ENCODE results near the gene ARL8B. TPM values are rescaled to one million over a fixed set of nuclear protein-coding genes. Genes with fewer than 3 reads are reported as not detected.

ARL8B gene
- total and polyA plus RNA-seq, 2 donors (not counting 1 experiment from before 2014, with no cell fraction given): 74.8 to 98.4 TPM

DNA sequence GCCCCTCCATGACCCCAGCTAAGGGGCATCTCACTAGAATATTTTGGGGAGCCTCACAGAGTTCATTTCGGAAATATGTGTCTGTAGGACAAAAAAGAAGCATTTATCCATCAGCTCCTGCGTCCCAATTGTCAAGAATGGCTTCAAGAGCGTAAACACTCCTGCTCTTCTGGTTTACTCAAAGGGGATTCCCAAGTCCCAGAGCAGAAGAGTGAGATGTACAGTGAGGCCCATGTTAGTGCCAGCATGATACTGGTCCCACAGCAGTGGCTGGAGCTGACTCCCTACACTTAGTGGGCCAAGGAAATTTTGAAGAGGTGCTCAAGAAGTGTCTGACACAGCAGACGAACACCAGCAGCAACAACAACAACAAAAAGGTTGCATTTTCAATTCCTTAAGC is 34.9 kb upstream of the ARL8B start:
- Histone ChIP-seq H2AFZ (ENCODE audit: low read length) (no peak overlapping the region), H3K4me2 (ENCODE audit: extremely low read depth, insufficient read depth, low read length) (no peak overlapping the region), H3K36me3 (ENCODE audit: control insufficient read depth, insufficient read depth, low read length) (no peaks in the 10 kb centered on the region), H4K20me1 (ENCODE audit: control insufficient read depth, extremely low read depth, insufficient read depth, low read length) (no peaks in the 10 kb centered on the region), H3K9me3 (ENCODE audit: control insufficient read depth, insufficient read depth, low read depth, low read length) (no peaks in the 10 kb centered on the region), H3K27me3 (ENCODE audit: control insufficient read depth, insufficient read depth, low read length) (no peaks in the 10 kb centered on the region), H3K27ac (ENCODE audit: insufficient read depth, low read length) (no peak overlapping the region), H3K4me3 (replicated peaks in 1 of 4; ENCODE audit: control extremely low read depth in 1 of 4, insufficient read depth in 1 of 4, low read depth in 3 of 4, low read length in 4 of 4) (no peak overlapping the region), H3K79me2 (ENCODE audit: control insufficient read depth, insufficient read depth, low read length) (no peaks in the 10 kb centered on the region), H3K9ac (ENCODE audit: insufficient read depth, low read length) (no peak overlapping the region), H3K4me1 (ENCODE audit: control insufficient read depth, extremely low read depth, insufficient read depth, low read length) (no peaks in the 10 kb centered on the region)
- no peak for DNase-seq (ENCODE audit: low read depth in 2 of 2)
- TF ChIP-seq, protein P1, sequence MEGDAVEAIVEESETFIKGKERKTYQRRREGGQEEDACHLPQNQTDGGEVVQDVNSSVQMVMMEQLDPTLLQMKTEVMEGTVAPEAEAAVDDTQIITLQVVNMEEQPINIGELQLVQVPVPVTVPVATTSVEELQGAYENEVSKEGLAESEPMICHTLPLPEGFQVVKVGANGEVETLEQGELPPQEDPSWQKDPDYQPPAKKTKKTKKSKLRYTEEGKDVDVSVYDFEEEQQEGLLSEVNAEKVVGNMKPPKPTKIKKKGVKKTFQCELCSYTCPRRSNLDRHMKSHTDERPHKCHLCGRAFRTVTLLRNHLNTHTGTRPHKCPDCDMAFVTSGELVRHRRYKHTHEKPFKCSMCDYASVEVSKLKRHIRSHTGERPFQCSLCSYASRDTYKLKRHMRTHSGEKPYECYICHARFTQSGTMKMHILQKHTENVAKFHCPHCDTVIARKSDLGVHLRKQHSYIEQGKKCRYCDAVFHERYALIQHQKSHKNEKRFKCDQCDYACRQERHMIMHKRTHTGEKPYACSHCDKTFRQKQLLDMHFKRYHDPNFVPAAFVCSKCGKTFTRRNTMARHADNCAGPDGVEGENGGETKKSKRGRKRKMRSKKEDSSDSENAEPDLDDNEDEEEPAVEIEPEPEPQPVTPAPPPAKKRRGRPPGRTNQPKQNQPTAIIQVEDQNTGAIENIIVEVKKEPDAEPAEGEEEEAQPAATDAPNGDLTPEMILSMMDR (conservative IDR thresholded peaks at IDR 0.05 in 1 of 2, IDR thresholded peaks at IDR 0.05 in 1 of 2; ENCODE audit: low read depth in 1 of 2, low read length in 2 of 2): no peak
- no peak for TF ChIP-seq EZH2 (IDR thresholded peaks at IDR 0.05; ENCODE audit: low read length, missing control alignments)

DNA sequence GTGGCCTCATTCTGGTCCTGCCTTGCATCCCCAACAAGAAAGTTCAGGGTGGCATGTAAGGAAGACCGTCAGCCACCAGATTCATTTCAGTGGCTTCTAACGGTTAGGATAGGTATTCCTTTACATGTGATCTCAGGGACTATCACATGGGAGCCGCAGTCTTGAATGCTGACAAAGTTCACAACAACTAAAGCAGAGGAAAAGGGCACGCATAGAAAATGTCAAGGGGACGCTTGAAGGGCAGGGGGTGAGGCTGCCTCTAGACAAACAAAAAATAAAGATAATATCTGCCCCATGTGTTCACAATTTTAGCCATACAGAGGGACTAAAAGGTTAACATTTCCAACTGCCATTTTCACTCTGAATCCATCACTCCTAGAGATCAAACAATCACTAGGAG is 31.9 kb upstream of the ARL8B start:
- Histone ChIP-seq H3K27ac (ENCODE audit: insufficient read depth, low read length) (no peak overlapping the region), H3K9ac (ENCODE audit: insufficient read depth, low read length) (no peak overlapping the region), H3K4me3 (replicated peaks in 1 of 4; ENCODE audit: control extremely low read depth in 1 of 4, insufficient read depth in 1 of 4, low read depth in 3 of 4, low read length in 4 of 4) (no peak overlapping the region), H4K20me1 (ENCODE audit: control insufficient read depth, extremely low read depth, insufficient read depth, low read length) (no peaks in the 10 kb centered on the region), H3K4me2 (ENCODE audit: extremely low read depth, insufficient read depth, low read length) (no peak overlapping the region), H3K79me2 (ENCODE audit: control insufficient read depth, insufficient read depth, low read length) (no peaks in the 10 kb centered on the region), H3K36me3 (ENCODE audit: control insufficient read depth, insufficient read depth, low read length) (no peaks in the 10 kb centered on the region), H2AFZ (ENCODE audit: low read length) (no peak overlapping the region), H3K9me3 (ENCODE audit: control insufficient read depth, insufficient read depth, low read depth, low read length) (no peaks in the 10 kb centered on the region), H3K27me3 (ENCODE audit: control insufficient read depth, insufficient read depth, low read length) (no peaks in the 10 kb centered on the region), H3K4me1 (ENCODE audit: control insufficient read depth, extremely low read depth, insufficient read depth, low read length) (no peaks in the 10 kb centered on the region)
- DNase-seq (ENCODE audit: low read depth in 2 of 2): no peak
- TF ChIP-seq EZH2 (IDR thresholded peaks at IDR 0.05; ENCODE audit: low read length, missing control alignments): no peak
- TF ChIP-seq, protein P1 (conservative IDR thresholded peaks at IDR 0.05 in 1 of 2, IDR thresholded peaks at IDR 0.05 in 1 of 2; ENCODE audit: low read depth in 1 of 2, low read length in 2 of 2): no peak

DNA sequence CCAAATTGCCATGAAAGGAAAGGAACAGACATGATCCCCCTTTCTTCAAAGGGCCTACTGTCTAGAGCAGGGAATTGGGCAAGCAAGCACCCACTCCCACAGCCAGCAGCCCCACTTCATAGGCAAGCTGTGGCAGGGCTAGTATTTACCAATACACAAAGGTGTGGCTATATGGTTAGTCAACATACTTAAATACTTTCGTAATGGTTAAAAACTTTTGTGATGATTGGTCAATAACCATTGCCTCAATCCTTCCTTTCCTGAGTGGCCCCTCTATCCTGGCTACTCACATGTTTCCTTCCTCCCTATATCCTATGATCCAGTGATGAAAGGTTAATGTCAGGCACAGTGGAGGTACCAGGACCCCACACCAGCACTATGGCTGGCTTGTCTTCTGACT is 30.1 kb upstream of the ARL8B start:
- TF ChIP-seq, protein P1 (conservative IDR thresholded peaks at IDR 0.05 in 1 of 2, IDR thresholded peaks at IDR 0.05 in 1 of 2; ENCODE audit: low read depth in 1 of 2, low read length in 2 of 2): no peak
- TF ChIP-seq EZH2 (IDR thresholded peaks at IDR 0.05; ENCODE audit: low read length, missing control alignments): no peak
- DNase-seq (ENCODE audit: low read depth in 2 of 2): no peak
- Histone ChIP-seq H3K4me3 (replicated peaks in 1 of 4; ENCODE audit: control extremely low read depth in 1 of 4, insufficient read depth in 1 of 4, low read depth in 3 of 4, low read length in 4 of 4) (no peak overlapping the region), H3K4me1 (ENCODE audit: control insufficient read depth, extremely low read depth, insufficient read depth, low read length) (no peaks in the 10 kb centered on the region), H3K4me2 (ENCODE audit: extremely low read depth, insufficient read depth, low read length) (no peak overlapping the region), H3K27ac (ENCODE audit: insufficient read depth, low read length) (no peak overlapping the region), H2AFZ (ENCODE audit: low read length) (no peak overlapping the region), H3K79me2 (ENCODE audit: control insufficient read depth, insufficient read depth, low read length) (no peaks in the 10 kb centered on the region), H3K27me3 (ENCODE audit: control insufficient read depth, insufficient read depth, low read length) (no peaks in the 10 kb centered on the region), H3K9me3 (ENCODE audit: control insufficient read depth, insufficient read depth, low read depth, low read length) (no peaks in the 10 kb centered on the region), H4K20me1 (ENCODE audit: control insufficient read depth, extremely low read depth, insufficient read depth, low read length) (no peaks in the 10 kb centered on the region), H3K9ac (ENCODE audit: insufficient read depth, low read length) (no peak overlapping the region), H3K36me3 (ENCODE audit: control insufficient read depth, insufficient read depth, low read length) (no peaks in the 10 kb centered on the region)

All from fibroblast of lung (primary cell).